Ovary (tissue), 3 donors: ENCODE measurements around the gene PRDX2.

Source experiments
- EP300 ChIP-seq: sonication (generic); formaldehyde crosslinking; IDR thresholded peaks from one replicate; pipeline ENCODE4 v1.6.1; 2017; ENCODE audit warnings: antibody characterized with exemption
- POLR2A ChIP-seq: fragments of 450-650 bp; IDR thresholded peaks from one replicate; pipeline ENCODE4 v1.6.1; 2017; ENCODE audit warnings: antibody characterized with exemption, mild to moderate bottlenecking, moderate library complexity
- TF ChIP-seq, protein P1 (sequence below), 3 donors: fragments of 450-650 bp in 2 of 3; fragments of 200-600 bp in 1 of 3; IDR thresholded peaks; one replicate each; pipeline versions ENCODE4 v1.5.1 to v1.8.0; 2016 to 2022; ENCODE audit warnings: antibody characterized with exemption in 3 of 3, mild to moderate bottlenecking in 1 of 3
- donor health status: DM: no; HTN: no; CAD: no.

DNA sequence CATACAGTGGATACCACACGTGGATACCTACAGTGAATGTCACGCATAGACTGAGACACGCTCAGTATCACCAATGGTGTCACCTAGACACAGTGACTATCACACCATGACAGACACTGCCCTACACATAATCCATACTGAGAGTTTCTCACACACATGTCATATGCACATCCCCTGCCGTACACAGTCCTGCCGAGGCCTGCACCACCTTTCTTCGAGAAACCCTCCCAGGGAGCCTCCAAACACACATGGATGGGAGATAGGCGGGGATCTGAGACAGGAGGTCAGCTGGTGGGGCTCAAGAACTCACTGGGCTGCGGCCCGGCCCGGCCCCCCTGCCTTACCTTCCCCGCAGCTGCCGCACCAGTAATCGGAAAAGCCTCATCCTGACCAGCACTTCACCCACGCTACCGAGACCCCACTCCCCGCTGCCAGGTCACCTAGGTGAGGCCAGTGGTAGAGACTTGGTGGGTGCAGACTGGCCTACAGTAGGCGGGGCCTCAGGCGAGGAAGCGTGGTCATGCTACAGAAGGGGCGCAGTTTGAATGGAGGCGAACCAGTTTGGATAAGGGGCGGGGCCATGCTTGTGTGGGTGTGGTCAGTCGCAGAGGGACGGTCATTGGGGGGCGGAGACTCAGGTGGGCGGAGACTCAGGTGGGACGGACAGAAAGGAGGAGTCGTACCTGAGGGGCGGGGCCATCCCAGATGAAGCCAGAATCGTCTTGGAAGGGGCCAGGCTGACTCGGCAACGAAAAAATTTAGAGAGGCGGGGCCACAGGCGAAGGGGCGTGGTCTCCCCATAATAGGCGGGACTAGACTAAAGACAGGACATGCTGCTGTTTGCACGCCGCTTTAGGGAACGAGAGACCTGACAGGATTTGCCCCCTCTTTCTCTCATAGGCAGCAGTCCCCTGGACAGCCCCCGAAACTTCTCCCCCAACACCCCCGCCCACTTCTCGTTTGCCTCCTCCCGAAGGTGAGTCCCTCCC is 38.8 kb upstream of the PRDX2 start:
- TF ChIP-seq EP300 (no peak), POLR2A (no peak)
- TF ChIP-seq, protein P1, sequence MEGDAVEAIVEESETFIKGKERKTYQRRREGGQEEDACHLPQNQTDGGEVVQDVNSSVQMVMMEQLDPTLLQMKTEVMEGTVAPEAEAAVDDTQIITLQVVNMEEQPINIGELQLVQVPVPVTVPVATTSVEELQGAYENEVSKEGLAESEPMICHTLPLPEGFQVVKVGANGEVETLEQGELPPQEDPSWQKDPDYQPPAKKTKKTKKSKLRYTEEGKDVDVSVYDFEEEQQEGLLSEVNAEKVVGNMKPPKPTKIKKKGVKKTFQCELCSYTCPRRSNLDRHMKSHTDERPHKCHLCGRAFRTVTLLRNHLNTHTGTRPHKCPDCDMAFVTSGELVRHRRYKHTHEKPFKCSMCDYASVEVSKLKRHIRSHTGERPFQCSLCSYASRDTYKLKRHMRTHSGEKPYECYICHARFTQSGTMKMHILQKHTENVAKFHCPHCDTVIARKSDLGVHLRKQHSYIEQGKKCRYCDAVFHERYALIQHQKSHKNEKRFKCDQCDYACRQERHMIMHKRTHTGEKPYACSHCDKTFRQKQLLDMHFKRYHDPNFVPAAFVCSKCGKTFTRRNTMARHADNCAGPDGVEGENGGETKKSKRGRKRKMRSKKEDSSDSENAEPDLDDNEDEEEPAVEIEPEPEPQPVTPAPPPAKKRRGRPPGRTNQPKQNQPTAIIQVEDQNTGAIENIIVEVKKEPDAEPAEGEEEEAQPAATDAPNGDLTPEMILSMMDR (IDR thresholded peaks at IDR 0.05), result no peak
